Measurements from ENCODE around the gene KRTAP22-1. TPM values are rescaled to one million over a fixed set of nuclear protein-coding genes. Genes with fewer than 3 reads are reported as not detected.

The KRTAP22-1 gene
- total and polyA plus RNA-seq, 2 of the 13 experiments (the other 11 are each of a cell fraction or from before 2014, with no cell fraction given) = not detected

GRCh38 chr21:30598802-30599201, 2.1 kb upstream of the KRTAP22-1 start, which contains the start of gene KRTAP6-2:
TSS of gene KRTAP6-2 (minus strand) at chr21:30598902. CDS start at chr21:30598874, 28 bp downstream.
- H3K27ac ChIP-seq (ENCODE audit: extremely low read length, insufficient read depth, low read length) = no peak within 1 kb of the TSS
- H3K79me2 ChIP-seq (ENCODE audit: insufficient read depth, low read length) = no peaks in the 10 kb centered on the region
- H3K27me3 ChIP-seq (ENCODE audit: control insufficient read depth in 1 of 2, insufficient read depth in 2 of 2, low read length in 2 of 2) = no peaks in the 10 kb centered on the region
- no TSS peak for BruUV-seq (replicated peaks)
- H3K4me1 ChIP-seq (ENCODE audit: insufficient read depth, low read length) = no peaks in the 10 kb centered on the region
- 67% methylated on average over 6 of the region's 6 CpGs for WGBS (ENCODE audit: low lambda C conversion rate)
- no peaks in the 10 kb centered on the region for H4K20me1 ChIP-seq (ENCODE audit: insufficient read depth, low read length)
- no peak within 1 kb of the TSS for H2AFZ ChIP-seq (ENCODE audit: low read length)
- no peaks in the 10 kb centered on the region for H3K36me3 ChIP-seq (replicated peaks in 1 of 2; ENCODE audit: control insufficient read depth in 1 of 2, insufficient read depth in 2 of 2, low read length in 2 of 2)
- FAIRE-seq = no peak
- intact Hi-C loops (cut with micrococcal nuclease; ENCODE audit: unreplicated experiment) (no loop called here), in situ Hi-C loops (cut with HindIII; ENCODE audit: extremely low pct_ligation_motif_present, low pct_unique_long_range_greater_than_20kb) (no loop called here)
- no peak within 1 kb of the TSS for H3K4me2 ChIP-seq (ENCODE audit: low read depth, low read length)
- H3K9me3 ChIP-seq (ENCODE audit: low read length) = peaks cover 92% of the 10 kb centered on the region
- H3K9ac ChIP-seq (ENCODE audit: insufficient read depth, low read depth, low read length) = no peak within 1 kb of the TSS
- DNase-seq (ENCODE audit: low spot score) = no peak
- ATAC-seq = no peak
- ChIA-PET POLR2A (no interaction called here), CTCF (ENCODE audit: low intra/inter-chr PET ratio, low total read pairs) (no interaction called here)
- no peak within 1 kb of the TSS for H3K4me3 ChIP-seq (replicated peaks in 1 of 3; ENCODE audit: insufficient read depth in 1 of 3, low read depth in 2 of 3, low read length in 3 of 3)
- TF ChIP-seq MLXIP (CRISPR knock-in tag; IDR thresholded peaks at IDR 0.05; ENCODE audit: borderline replicate concordance) = no peak
- TF ChIP-seq GMEB1 (CRISPR knock-in tag; IDR thresholded peaks at IDR 0.05; ENCODE audit: borderline replicate concordance) = no peak
- no peak for TF ChIP-seq ZFP37 (CRISPR knock-in tag; IDR thresholded peaks at IDR 0.05; ENCODE audit: borderline replicate concordance)
- no peak for TF ChIP-seq KDM5A (IDR thresholded peaks at IDR 0.05; ENCODE audit: borderline replicate concordance, low read length)
- no peak for TF ChIP-seq ZSCAN21 (CRISPR knock-in tag; IDR thresholded peaks at IDR 0.05; ENCODE audit: borderline replicate concordance)
- no peak for TF ChIP-seq ZNF407 (CRISPR knock-in tag; IDR thresholded peaks at IDR 0.05; ENCODE audit: not compliant biosample characterization)
- TF ChIP-seq TAF15 (IDR thresholded peaks at IDR 0.05; ENCODE audit: low read depth, low read length, poor library complexity, severe bottlenecking) = no peak
- no peak for TF ChIP-seq MEF2D (CRISPR knock-in tag; IDR thresholded peaks at IDR 0.05)
- no peak for TF ChIP-seq HOXA3 (CRISPR knock-in tag; IDR thresholded peaks at IDR 0.05)
- TF ChIP-seq HMGA1 (CRISPR knock-in tag; conservative IDR thresholded peaks at IDR 0.05) = no peak
